Activated CD4-positive, alpha-beta memory T cell treated with anti-CD3 and anti-CD28 coated beads, Interleukin-2, amount 10 ng/mL, durations not matched to agents 7 days and 5 days (primary cell): ENCODE data around the gene IFI35. TPM values are rescaled to one million over a fixed set of nuclear protein-coding genes. Genes with fewer than 3 reads are reported as not detected.
A peak's percentile ranks its signal among the peaks of the same experiment; 100 is the strongest.
"Not testable (repeated sequence)": the region's sequence is repeated elsewhere in the genome, so short reads cannot be mapped to it uniquely, and the experiment has no call there.

Experiments
- CTCF ChIA-PET: fragments of 350-600 bp; sonication (Branson Sonifier 250); formaldehyde crosslinking; loops from one replicate; lab custom pipeline; 2021; ENCODE audit warnings: antibody characterized with exemption, inconsistent platforms; lab: Charles Lee
- POLR2A ChIA-PET: fragments of 350-600 bp; sonication (Branson Sonifier 250); formaldehyde crosslinking; loops from one replicate; lab custom pipeline; 2021; ENCODE audit warnings: antibody characterized with exemption; lab: Charles Lee
- DNase-seq: peaks from one replicate; pipeline ENCODE4 v3.0.0-alpha.2; 2020
- H3K27ac Mint-ChIP-seq: one replicate; pipeline ENCODE4 v1.8.0; 2021; ENCODE audit warnings: mild to moderate bottlenecking, mixed read lengths
- H3K27me3 Mint-ChIP-seq: one replicate; pipeline ENCODE4 v1.8.0; 2021; ENCODE audit warnings: mixed read lengths
- H3K36me3 Mint-ChIP-seq: one replicate; pipeline ENCODE4 v1.8.0; 2021; ENCODE audit warnings: low read depth, mixed read lengths
- H3K4me1 Mint-ChIP-seq: one replicate; pipeline ENCODE4 v1.8.0; 2021; ENCODE audit warnings: mixed read lengths
- H3K4me3 Mint-ChIP-seq: one replicate; pipeline ENCODE4 v1.8.0; 2021; ENCODE audit warnings: mild to moderate bottlenecking, mixed read lengths
- H3K9me3 Mint-ChIP-seq: one replicate; pipeline ENCODE4 v1.8.0; 2021; ENCODE audit warnings: mixed read lengths
- total RNA-seq, 2 experiments: library from RNA; stranded (reverse); gene quantifications; one replicate each; pipeline ENCODE4 v1.2.3, GENCODE V29; 2021

IFI35 gene
- total RNA-seq, 2 experiments from 2014 or later, result 149 to 154 TPM

DNA sequence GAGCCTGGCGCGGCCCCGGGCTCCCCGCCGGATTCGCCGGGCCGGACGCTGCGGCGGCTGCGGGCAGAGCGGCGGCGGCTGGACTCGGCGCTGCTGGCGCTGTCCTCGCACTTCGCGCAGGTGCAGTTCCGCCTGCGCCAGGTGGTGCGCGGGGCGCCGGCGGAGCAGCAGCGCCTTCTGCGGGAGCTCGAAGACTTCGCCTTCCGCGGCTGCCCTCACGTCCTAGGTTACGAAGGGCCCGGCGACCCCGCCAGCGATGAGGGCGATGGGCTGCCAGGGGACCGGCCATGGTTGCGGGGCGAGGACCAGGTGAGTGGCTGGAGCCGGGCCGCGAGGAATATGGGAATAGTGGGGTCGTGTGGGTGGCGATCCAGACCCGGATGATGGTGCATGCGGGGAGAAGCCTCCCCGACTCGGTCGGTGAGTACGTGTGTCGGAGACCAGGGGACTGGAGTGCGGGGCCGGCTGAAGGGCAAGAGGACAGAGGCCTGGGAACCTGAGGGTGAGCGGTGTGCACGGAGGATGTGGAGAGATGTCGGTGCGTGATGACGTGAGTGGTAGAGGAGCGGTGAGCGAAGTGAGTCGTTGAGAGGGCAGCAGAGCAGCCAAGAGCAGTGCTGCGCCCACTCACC lies 25.7 kb upstream of the IFI35 start:
- peak overlapping the region; percentile 98 for H3K4me3 Mint-ChIP-seq
- POLR2A ChIA-PET, result interaction anchor here (1.0 to 2.3 kb wide), 2 partner anchors 13 to 17 kb away, joined by 3 to 17 read pairs; partner anchors contain the start of gene RPL27
- H3K27me3 Mint-ChIP-seq, result no peaks in the 10 kb centered on the region
- H3K27ac Mint-ChIP-seq, result peak overlapping the region; percentile 87
- H3K9me3 Mint-ChIP-seq, result no peaks in the 10 kb centered on the region
- CTCF ChIA-PET, result interaction anchor here (0.5 to 1.3 kb wide), 3 partner anchors 17 to 402 kb away, joined by 3 to 4 read pairs (median 3); partner anchors contain the start of gene RPL27
- DNase-seq, result peak; percentile 74
- H3K36me3 Mint-ChIP-seq, result peaks cover 25% of the 10 kb centered on the region
- peaks cover 41% of the 10 kb centered on the region for H3K4me1 Mint-ChIP-seq

DNA sequence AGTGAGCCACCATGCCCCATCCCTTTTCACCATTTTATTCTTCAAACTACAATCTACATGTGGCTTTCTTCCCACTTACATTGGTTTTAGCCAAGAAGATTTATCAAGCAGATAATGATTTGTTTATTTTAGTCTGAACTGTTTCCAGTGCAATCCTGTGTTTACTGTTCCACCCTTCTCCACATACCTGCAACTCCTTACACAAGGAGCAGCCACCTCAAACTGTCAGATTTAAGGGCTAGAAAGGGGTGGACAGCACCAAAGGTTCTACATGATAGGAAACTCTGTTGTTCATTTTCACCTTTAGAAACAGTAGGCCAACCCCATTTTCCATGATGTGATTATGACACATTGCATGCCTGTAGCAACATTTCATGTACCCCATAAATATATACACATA lies 24.3 kb upstream of the IFI35 start:
- H3K27ac Mint-ChIP-seq, result no peak overlapping the region

DNA sequence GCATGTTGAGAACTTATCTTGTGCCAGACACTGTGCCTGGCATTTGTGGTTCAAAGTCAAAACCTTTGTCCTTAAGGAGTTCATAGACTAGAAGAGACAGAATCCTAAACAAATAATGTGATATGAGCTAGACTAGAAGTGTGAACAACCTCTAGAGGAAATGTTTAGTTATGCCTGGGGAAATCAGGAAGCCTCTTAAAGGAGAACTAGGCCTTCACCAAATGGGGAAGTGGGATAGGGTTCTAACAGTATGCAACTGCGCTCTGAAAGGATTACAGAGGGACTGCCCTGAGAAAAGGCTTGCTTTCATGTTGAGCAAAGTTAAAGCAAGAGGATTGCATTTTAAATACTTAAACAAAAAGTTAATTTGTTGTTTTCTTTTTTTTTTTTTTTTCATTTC lies 21.4 kb upstream of the IFI35 start:
- Mint-ChIP-seq H3K4me1 (peaks cover 31% of the 10 kb centered on the region), H3K36me3 (peaks cover 58% of the 10 kb centered on the region), H3K27me3 (no peaks in the 10 kb centered on the region), H3K9me3 (no peaks in the 10 kb centered on the region), H3K27ac (peak overlapping the region; percentile 29), H3K4me3 (no peak overlapping the region)
- ChIA-PET CTCF (interaction anchor here (0.7 to 2.6 kb wide), 2 partner anchors 9 to 13 kb away, joined by 3 to 9 read pairs; partner anchors contain the start of gene RPL27), POLR2A (interaction anchor here (0.6 to 4.9 kb wide), 2 partner anchors 13 to 281 kb away, joined by 3 to 15 read pairs; partner anchors contain the start of gene RPL27)
- no peak for DNase-seq

More for the DNA sequence above, 24.3 kb upstream of the IFI35 start:
- POLR2A ChIA-PET, result interaction anchor here (0.7 to 2.3 kb wide), 2 partner anchors 16 to 19 kb away, joined by 3 to 17 read pairs; partner anchors contain the start of gene RPL27
- Mint-ChIP-seq H3K4me1 (peaks cover 41% of the 10 kb centered on the region), H3K27me3 (no peaks in the 10 kb centered on the region), H3K4me3 (peak overlapping the region; percentile 26), H3K9me3 (no peaks in the 10 kb centered on the region), H3K36me3 (peaks cover 34% of the 10 kb centered on the region)
- CTCF ChIA-PET, result interaction anchor here (1.5 kb wide), 1 partner anchor 16 kb away, joined by 5 read pairs; the partner anchor contains the start of gene RPL27
- DNase-seq, result no peak

DNA sequence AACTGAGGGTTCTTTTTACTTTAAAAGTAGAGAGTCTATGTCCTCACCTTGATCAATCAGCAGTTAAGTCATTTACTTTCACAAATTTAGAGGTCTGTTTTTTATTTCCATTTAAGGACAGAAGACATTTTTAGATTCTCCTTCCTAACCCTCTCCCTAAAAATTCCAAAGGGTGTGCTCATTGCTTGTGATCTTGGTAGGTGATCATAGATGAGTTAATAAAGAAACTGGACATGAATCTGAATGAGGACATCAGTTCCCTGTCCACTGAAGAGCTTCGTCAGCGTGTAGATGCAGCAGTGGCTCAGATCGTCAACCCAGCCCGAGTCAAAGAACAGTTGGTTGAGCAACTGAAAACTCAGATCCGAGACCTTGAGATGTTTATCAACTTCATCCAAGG lies 17.4 kb upstream of the IFI35 start:
- H3K4me3 Mint-ChIP-seq, result no peak overlapping the region
- no peaks in the 10 kb centered on the region for H3K9me3 Mint-ChIP-seq
- H3K4me1 Mint-ChIP-seq, result peaks cover 13% of the 10 kb centered on the region
- POLR2A ChIA-PET, result interaction anchor here (4.9 kb wide), 1 partner anchor 9 kb away, joined by 15 read pairs; the partner anchor contains the start of gene RPL27
- CTCF ChIA-PET, result no interaction called here
- H3K27ac Mint-ChIP-seq, result no peak overlapping the region
- no peak for DNase-seq
- peaks cover 71% of the 10 kb centered on the region for H3K36me3 Mint-ChIP-seq
- no peaks in the 10 kb centered on the region for H3K27me3 Mint-ChIP-seq

DNA sequence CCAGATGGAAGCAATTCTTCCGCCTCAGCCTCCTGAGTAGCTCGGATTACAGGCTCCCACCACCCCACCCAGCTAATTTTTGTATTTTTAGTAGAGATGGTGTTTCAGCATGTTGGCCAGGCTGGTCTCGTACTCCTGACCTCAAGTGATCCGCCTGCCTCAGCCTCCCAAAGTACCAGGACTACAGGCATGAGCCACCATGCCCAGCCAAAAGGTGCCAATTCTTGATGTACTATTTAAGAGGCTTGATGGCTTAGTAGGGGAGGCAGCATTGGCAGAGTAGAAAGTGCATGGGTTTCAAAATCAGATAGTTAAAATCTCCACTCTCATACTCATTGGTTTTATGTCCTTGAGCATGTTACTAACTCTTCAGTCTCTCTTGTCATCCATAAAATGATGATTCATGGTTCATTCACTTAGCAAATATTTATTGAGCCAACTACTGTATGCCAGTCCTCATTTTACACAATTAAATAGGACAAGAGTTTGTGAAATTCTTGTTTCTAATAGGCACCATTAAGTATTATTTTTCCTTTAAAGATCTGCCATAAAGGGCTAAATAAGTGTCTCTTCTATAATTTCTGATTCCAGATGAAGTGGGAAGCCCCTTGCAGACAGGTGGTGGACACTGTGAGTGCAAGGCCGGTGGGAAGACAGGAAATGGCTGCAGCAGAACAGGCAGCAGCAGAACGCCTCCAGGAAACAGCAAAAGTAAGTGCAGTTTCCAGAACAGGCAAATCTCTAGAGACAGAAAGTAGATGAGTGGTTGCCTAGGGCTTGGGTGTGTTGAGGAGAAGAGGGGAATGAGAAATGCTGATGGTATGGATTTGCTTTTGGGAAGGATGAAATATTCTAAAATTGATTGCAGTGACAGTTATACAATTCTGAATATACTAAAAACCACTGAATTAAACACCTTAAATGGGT lies 16.6 kb upstream of the IFI35 start:
- no peaks in the 10 kb centered on the region for H3K9me3 Mint-ChIP-seq
- no peak overlapping the region for H3K27ac Mint-ChIP-seq
- CTCF ChIA-PET, result no interaction called here
- no peak for DNase-seq
- peaks cover 74% of the 10 kb centered on the region for H3K36me3 Mint-ChIP-seq
- peaks cover 7% of the 10 kb centered on the region for H3K4me1 Mint-ChIP-seq
- H3K4me3 Mint-ChIP-seq, result no peak overlapping the region
- H3K27me3 Mint-ChIP-seq, result no peaks in the 10 kb centered on the region
- POLR2A ChIA-PET, result interaction anchor here (4.9 kb wide), 1 partner anchor 8 kb away, joined by 15 read pairs; the partner anchor contains the start of gene RPL27

DNA sequence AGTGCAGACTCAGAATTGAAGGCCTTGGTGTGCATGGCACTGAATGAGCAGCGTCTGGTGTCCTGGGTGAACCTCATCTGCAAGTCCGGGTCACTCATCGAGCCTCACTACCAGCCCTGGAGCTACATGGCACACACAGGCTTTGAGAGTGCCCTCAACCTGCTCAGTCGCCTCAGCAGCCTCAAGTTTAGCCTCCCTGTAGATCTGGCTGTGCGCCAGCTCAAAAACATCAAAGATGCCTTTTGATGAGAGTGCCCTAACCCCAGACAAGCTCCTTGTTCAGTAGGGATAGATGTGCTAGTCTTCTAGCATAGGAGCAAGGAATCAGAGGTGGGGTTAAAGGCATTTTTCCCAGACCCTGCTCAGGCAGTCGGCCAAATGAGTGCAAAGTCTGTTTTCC lies 15.1 kb upstream of the IFI35 start:
- POLR2A ChIA-PET, result no interaction called here

DNA sequence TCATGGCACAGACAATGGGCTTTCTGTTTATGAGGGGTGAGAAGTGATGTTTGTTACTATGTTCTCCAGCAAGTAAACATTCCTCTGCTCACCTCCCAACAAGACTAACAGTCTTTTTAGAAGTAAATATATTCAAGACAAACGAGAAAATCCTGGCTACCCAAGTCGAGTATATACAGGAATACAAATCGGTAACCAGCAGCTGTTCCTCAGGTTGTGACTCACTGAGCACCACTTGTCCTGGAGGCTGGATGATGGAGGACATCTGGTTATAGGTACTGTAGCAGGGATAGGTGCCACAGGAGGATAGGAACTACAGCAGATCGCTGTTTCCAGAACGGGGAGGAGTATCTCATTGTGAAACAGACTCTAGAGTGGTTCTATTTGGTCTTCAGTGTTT lies 13.7 kb upstream of the IFI35 start:
- no peak for DNase-seq
- Mint-ChIP-seq H3K4me1 (peaks cover 8% of the 10 kb centered on the region), H3K9me3 (no peaks in the 10 kb centered on the region), H3K27ac (no peak overlapping the region), H3K27me3 (no peaks in the 10 kb centered on the region), H3K36me3 (peaks cover 57% of the 10 kb centered on the region), H3K4me3 (no peak overlapping the region)
- CTCF ChIA-PET, result no interaction called here
- POLR2A ChIA-PET, result no interaction called here

More for the DNA sequence above, 15.1 kb upstream of the IFI35 start:
- Mint-ChIP-seq H3K4me1 (no peaks in the 10 kb centered on the region), H3K27ac (no peak overlapping the region), H3K4me3 (no peak overlapping the region), H3K27me3 (no peaks in the 10 kb centered on the region), H3K9me3 (no peaks in the 10 kb centered on the region), H3K36me3 (peaks cover 68% of the 10 kb centered on the region)
- DNase-seq, result no peak
- CTCF ChIA-PET, result no interaction called here

GRCh38 chr17:42993913-42994312 lies 12.7 kb upstream of the IFI35 start:
- peaks cover 10% of the 10 kb centered on the region for H3K4me1 Mint-ChIP-seq
- H3K9me3 Mint-ChIP-seq, POLR2A ChIA-PET, CTCF ChIA-PET, H3K27ac Mint-ChIP-seq, DNase-seq, H3K27me3 Mint-ChIP-seq, H3K4me3 Mint-ChIP-seq: not testable (repeated sequence)
- H3K36me3 Mint-ChIP-seq, result peaks cover 55% of the 10 kb centered on the region

DNA sequence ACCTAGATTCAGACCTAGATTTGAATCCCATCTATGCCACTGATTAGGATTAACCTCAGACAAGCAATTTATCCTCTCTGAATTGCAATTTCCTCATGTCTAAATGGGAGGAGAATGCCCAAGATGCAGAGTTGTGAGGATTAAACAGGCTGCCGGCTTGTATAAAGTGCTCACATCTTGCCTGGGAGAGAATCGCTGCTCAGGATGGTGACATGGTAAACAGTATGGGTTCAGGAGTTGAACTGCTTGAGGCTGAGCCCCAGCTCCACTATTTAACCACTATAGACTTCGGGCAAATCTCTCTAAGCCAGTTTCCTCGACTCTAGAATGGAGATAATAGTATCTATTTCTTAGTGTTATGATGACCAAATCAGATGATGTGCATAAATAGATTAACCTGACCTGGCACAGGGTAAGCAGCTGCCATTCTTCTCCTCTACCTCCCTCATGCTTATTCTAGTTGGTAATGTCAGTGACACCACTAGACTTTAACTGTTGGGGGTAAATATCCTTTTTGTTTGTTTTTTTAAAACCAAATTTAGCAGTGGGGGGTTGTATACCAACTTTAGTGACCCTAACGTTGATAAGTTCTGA lies 9.1 kb upstream of the IFI35 start:
- ChIA-PET CTCF (interaction anchor here (0.8 to 2.9 kb wide), 27 partner anchors 9 to 1073 kb away, joined by 3 to 24 read pairs (median 4); partner anchors contain the start of genes AARSD1, BECN1, COA3 and DHX8), POLR2A (interaction anchor here (0.6 to 3.4 kb wide), 40 partner anchors 10 to 1132 kb away, joined by 3 to 103 read pairs (median 8); partner anchors contain the start of genes AARSD1, BECN1, BRCA1 and DHX8)
- H3K36me3 Mint-ChIP-seq, result peaks cover 56% of the 10 kb centered on the region
- DNase-seq, result no peak
- H3K4me3 Mint-ChIP-seq, result peak overlapping the region; percentile 94
- no peaks in the 10 kb centered on the region for H3K27me3 Mint-ChIP-seq
- H3K4me1 Mint-ChIP-seq, result peaks cover 35% of the 10 kb centered on the region
- H3K27ac Mint-ChIP-seq, result peak overlapping the region; percentile 96
- no peaks in the 10 kb centered on the region for H3K9me3 Mint-ChIP-seq

DNA sequence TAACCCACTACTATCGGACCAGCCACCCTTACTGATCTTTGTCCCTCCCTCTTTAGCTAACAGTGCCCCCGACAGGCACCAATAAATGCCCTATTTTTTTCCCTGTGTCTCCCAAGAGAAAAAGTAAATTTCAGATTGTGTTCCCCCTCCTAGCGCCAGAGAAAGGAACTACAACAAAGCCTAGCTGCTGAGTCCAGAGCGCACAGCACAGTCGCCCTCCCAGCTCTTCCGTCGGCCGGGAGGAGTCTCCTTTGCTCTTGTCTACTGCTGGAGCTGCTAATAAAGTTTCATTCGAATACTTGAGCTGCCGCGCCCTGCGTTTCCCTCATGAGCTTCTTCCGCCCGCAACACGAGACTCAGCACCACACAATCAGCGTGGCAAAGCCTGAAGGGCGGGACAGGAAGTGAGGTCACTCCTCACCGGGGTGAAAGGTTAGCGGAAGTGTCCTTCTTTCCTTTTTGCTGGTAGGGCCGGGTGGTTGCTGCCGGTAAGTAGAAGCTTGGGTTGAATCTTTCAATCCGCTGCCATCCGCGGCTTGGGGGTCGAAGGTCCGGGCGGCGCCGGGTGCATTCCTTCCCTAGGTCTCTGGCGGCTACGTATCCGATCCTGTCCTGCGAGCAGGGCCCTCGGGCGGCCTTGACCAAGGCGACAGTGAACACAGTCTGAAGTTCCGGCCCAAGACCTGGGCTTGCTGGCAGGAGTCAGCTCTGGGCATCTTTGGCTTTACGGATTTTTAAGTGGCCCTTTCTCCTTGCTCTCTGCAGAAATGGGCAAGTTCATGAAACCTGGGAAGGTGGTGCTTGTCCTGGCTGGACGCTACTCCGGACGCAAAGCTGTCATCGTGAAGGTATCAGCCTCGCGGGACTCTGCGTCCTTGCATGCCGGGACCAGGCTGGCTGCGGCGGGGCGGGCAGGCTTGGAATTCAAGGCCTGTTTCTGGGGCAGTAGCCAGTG lies 8.3 kb upstream of the IFI35 start, which contains the start of gene RPL27:
Gene RPL27, plus strand, starts transcription at position 436 of the 955 bp plus-strand sequence. Its CDS starts 332 bp downstream, at position 768.
- peaks cover 35% of the 10 kb centered on the region for H3K4me1 Mint-ChIP-seq
- H3K36me3 Mint-ChIP-seq, result peaks cover 58% of the 10 kb centered on the region

DNA sequence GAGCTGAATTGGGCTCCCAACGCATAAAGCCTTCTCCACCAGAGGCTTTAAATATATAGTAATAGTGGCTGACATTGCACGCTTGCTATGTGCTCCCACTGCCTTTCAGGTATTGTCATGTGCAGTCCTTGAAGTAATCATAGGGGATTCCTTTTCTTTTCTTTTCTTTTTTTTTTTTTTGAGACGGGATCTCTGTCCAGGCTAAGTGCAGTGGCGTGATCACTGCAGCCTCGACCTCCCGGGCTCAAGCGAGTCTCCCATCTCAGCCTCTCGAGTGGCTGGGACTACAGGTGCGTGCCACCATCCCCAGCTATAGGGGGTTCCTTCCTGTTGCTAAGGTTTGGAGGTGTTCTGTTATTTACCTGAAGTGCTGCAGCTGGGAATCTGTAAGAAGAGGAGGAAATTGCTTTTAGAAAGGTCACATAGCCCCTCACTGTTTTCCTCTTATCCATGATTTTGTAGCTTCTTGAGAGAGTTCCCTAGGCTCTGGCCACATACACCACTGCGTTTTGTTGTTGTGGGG lies 7.5 kb upstream of the IFI35 start:
- no peak for DNase-seq
- H3K4me3 Mint-ChIP-seq, result peak overlapping the region; percentile 94
- POLR2A ChIA-PET, result interaction anchor here (0.9 to 3.4 kb wide), 28 partner anchors 11 to 485 kb away, joined by 3 to 103 read pairs (median 14); partner anchors contain the start of genes AARSD1, BECN1, BRCA1 and DHX8
- peaks cover 59% of the 10 kb centered on the region for H3K36me3 Mint-ChIP-seq
- no peaks in the 10 kb centered on the region for H3K27me3 Mint-ChIP-seq
- H3K4me1 Mint-ChIP-seq, result peaks cover 38% of the 10 kb centered on the region
- H3K27ac Mint-ChIP-seq, result peak overlapping the region; percentile 96
- CTCF ChIA-PET, result interaction anchor here (1.0 to 2.9 kb wide), 8 partner anchors 12 to 1071 kb away, joined by 3 to 22 read pairs (median 4); partner anchors contain the start of genes BECN1, G6PC3, PSMC3IP and RUNDC1
- no peaks in the 10 kb centered on the region for H3K9me3 Mint-ChIP-seq

More for the DNA sequence above, 8.3 kb upstream of the IFI35 start, which contains the start of gene RPL27:
- Mint-ChIP-seq H3K4me3 (peak within 1 kb of the TSS; percentile 94), H3K27me3 (no peaks in the 10 kb centered on the region), H3K27ac (peak within 1 kb of the TSS; percentile 96), H3K9me3 (no peaks in the 10 kb centered on the region)
- peak; percentile 98 for DNase-seq
- CTCF ChIA-PET, result interaction anchor here (0.7 to 2.9 kb wide), 30 partner anchors 8 to 1072 kb away, joined by 3 to 24 read pairs (median 4); partner anchors contain the start of genes AARSD1, BECN1, COA3 and DHX8
- POLR2A ChIA-PET, result interaction anchor here (0.6 to 3.4 kb wide), 43 partner anchors 11 to 1133 kb away, joined by 3 to 103 read pairs (median 7); partner anchors contain the start of genes AARSD1, BECN1, BRCA1 and DHX8
